PC-3 (cell line): Measurements from ENCODE around the gene CYLD. TPM values are rescaled to one million over a fixed set of nuclear protein-coding genes. Genes with fewer than 3 reads are reported as not detected.

Source experiments
- ATAC-seq: fragments of 200-7000 bp; cut with Tn5 transposase; 2 replicates; pipeline ENCODE4 v1.9.1; 2020; ENCODE audit warnings: mild to moderate bottlenecking, moderate library complexity
- BruUV-seq: library from RNA; stranded (reverse); fragments of 400-500 nt; replicated peaks from 2 replicates; lab custom pipeline; 2021; lab: Mats Ljungman, UMichigan
- CTCF ChIA-PET: fragments of 300-600 bp; sonication (Branson Sonifier 250); formaldehyde crosslinking; loops from one replicate; lab custom pipeline; 2022; ENCODE audit warnings: antibody characterized with exemption; lab: Charles Lee
- POLR2A ChIA-PET: fragments of 300-600 bp; sonication (Branson Sonifier 250); formaldehyde crosslinking; loops from one replicate; lab custom pipeline; 2022; ENCODE audit warnings: antibody characterized with exemption; ENCODE audit not compliant: unreplicated experiment; lab: Charles Lee
- DNase-seq: peaks from one replicate; pipeline ENCODE4 v3.0.0-alpha.2; 2015
- H2AFZ ChIP-seq: fragments of 300-600 bp; sonication (generic); 2 replicates; pipeline ENCODE4 v1.6.0; 2016; ENCODE audit warnings: antibody characterized with exemption, low read length
- H3F3A ChIP-seq: fragments of 300-600 bp; sonication (generic); one replicate; pipeline ENCODE4 v1.6.0; 2017; ENCODE audit warnings: antibody characterized with exemption, low read length, control low read depth, mild to moderate bottlenecking; ENCODE audit not compliant: unreplicated experiment
- H3K27ac ChIP-seq: fragments of 300-600 bp; sonication (generic); 2 replicates; pipeline ENCODE4 v1.5.1; 2016; ENCODE audit warnings: mild to moderate bottlenecking, low read length
- H3K27me3 ChIP-seq: fragments of 300-600 bp; sonication (generic); 2 replicates; pipeline ENCODE4 v1.6.1; 2016; ENCODE audit warnings: low read length, mixed read lengths
- H3K36me3 ChIP-seq: fragments of 300-600 bp; sonication (generic); 2 replicates; pipeline ENCODE4 v1.6.1; 2016; ENCODE audit warnings: low read depth, mixed run types, low read length, mixed read lengths
- H3K4me1 ChIP-seq: fragments of 300-600 bp; sonication (generic); 2 replicates; pipeline ENCODE4 v1.5.1; 2016; ENCODE audit warnings: low read length; ENCODE audit not compliant: insufficient read depth
- H3K4me2 ChIP-seq: fragments of 300-600 bp; sonication (generic); 2 replicates; pipeline ENCODE4 v1.6.0; 2016; ENCODE audit warnings: low read length
- H3K4me3 ChIP-seq: fragments of 300-600 bp; sonication (generic); 2 replicates; pipeline ENCODE4 v1.5.1; 2016; ENCODE audit warnings: mild to moderate bottlenecking, low read length, mixed read lengths
- H3K79me2 ChIP-seq: fragments of 300-600 bp; sonication (generic); 2 replicates; pipeline ENCODE4 v1.6.1; 2017; ENCODE audit warnings: low read length, mixed read lengths
- H3K9ac ChIP-seq: fragments of 300-600 bp; sonication (generic); 2 replicates; pipeline ENCODE4 v1.6.0; 2016; ENCODE audit warnings: mild to moderate bottlenecking, low read length
- H3K9me2 ChIP-seq: fragments of 300-600 bp; sonication (generic); replicated peaks from 2 replicates; pipeline ENCODE4 v1.6.1; 2016; ENCODE audit warnings: mixed run types, low read length, mixed read lengths
- H3K9me3 ChIP-seq: fragments of 300-600 bp; sonication (generic); 2 replicates; pipeline ENCODE4 v1.6.1; 2016; ENCODE audit warnings: low read length, mixed read lengths
- H4K20me1 ChIP-seq: fragments of 300-600 bp; sonication (generic); 2 replicates; pipeline ENCODE4 v1.6.1; 2016; ENCODE audit warnings: low read length, mixed read lengths
- EZH2 ChIP-seq: fragments of 300-600 bp; sonication (generic); IDR thresholded peaks from one replicate; pipeline ENCODE4 v1.6.1; 2017; ENCODE audit warnings: antibody characterized with exemption, mild to moderate bottlenecking, low read length; ENCODE audit not compliant: unreplicated experiment
- EZH2phosphoT487 ChIP-seq: fragments of 300-600 bp; sonication (generic); IDR thresholded peaks from 2 replicates; pipeline ENCODE4 v1.6.1; 2018; ENCODE audit warnings: mild to moderate bottlenecking, antibody characterized with exemption, low read length, borderline replicate concordance
- intact Hi-C: fragments of 100-400 bp; cut with micrococcal nuclease; formaldehyde crosslinking; loops from 2 replicates; pipeline ENCODE4 v1.9.0; 2023
- total RNA-seq: library from RNA; depleted of rRNA; stranded (reverse); fragments of >200 nt; gene quantifications from 2 replicates; pipeline ENCODE4 v1.2.3, GENCODE V29; 2014
- TF ChIP-seq, protein P1 (sequence below): fragments of 300-600 bp; sonication (generic); conservative IDR thresholded peaks from 2 replicates; pipeline ENCODE4 v1.5.1; 2017; ENCODE audit warnings: antibody characterized with exemption, low read depth, mild to moderate bottlenecking, low read length

Gene CYLD
- total RNA-seq, 1 experiment from 2014 or later: 8.6 TPM

DNA sequence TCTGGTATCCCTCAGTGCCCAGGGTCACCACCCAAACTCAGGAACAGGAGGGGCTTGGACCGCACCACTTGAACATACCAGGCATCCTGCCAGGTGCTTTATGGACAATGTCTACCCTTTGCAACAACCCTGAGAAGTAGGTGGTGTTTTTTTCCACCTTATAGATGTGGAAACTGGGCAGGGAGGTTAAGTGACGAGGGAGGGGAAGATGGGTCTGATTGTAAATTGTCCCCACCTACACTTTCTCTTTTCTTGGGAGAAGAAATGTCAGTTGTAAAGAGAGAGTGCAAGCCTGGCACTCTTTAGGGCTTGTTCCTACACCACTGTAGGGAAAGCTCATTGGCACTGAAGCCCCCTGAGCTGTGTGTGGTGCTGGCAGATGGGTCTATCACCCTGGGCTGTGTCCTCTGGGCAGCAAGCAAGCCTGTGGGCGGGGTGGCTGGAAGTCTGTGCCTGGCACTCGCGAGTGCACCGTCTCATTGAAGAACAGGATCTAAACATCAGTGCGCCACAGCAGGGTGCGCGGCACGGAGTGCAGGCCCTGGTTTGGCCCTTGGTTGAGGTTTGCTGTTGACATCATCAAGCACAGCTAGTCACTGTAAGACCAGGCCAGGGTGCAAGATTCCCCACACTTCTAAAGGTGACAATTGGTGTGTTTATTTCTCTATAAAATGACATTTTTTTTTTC, 33.4 kb upstream of the CYLD start:
- Histone ChIP-seq H3K4me1 (no peaks in the 10 kb centered on the region), H3K9me2 (no peaks in the 10 kb centered on the region), H3K9ac (no peak overlapping the region), H3K79me2 (no peaks in the 10 kb centered on the region), H3F3A (no peaks in the 10 kb centered on the region), H4K20me1 (no peaks in the 10 kb centered on the region), H2AFZ (no peak overlapping the region), H3K9me3 (0 out of 2 replicates have a peak, but pooled peaks cover 3% of the 10 kb centered on the region), H3K27me3 (no peaks in the 10 kb centered on the region), H3K27ac (no peak overlapping the region), H3K4me2 (no peak overlapping the region), H3K4me3 (no peak overlapping the region), H3K36me3 (no peaks in the 10 kb centered on the region)
- ChIA-PET POLR2A (no interaction called here), CTCF (no interaction called here)
- TF ChIP-seq, protein P1, sequence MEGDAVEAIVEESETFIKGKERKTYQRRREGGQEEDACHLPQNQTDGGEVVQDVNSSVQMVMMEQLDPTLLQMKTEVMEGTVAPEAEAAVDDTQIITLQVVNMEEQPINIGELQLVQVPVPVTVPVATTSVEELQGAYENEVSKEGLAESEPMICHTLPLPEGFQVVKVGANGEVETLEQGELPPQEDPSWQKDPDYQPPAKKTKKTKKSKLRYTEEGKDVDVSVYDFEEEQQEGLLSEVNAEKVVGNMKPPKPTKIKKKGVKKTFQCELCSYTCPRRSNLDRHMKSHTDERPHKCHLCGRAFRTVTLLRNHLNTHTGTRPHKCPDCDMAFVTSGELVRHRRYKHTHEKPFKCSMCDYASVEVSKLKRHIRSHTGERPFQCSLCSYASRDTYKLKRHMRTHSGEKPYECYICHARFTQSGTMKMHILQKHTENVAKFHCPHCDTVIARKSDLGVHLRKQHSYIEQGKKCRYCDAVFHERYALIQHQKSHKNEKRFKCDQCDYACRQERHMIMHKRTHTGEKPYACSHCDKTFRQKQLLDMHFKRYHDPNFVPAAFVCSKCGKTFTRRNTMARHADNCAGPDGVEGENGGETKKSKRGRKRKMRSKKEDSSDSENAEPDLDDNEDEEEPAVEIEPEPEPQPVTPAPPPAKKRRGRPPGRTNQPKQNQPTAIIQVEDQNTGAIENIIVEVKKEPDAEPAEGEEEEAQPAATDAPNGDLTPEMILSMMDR: no peak
- TF ChIP-seq EZH2phosphoT487 (no peak), EZH2 (no peak)
- intact Hi-C loops: no loop called here
- ATAC-seq (no peak), DNase-seq (no peak)
- no TSS peak for BruUV-seq

DNA sequence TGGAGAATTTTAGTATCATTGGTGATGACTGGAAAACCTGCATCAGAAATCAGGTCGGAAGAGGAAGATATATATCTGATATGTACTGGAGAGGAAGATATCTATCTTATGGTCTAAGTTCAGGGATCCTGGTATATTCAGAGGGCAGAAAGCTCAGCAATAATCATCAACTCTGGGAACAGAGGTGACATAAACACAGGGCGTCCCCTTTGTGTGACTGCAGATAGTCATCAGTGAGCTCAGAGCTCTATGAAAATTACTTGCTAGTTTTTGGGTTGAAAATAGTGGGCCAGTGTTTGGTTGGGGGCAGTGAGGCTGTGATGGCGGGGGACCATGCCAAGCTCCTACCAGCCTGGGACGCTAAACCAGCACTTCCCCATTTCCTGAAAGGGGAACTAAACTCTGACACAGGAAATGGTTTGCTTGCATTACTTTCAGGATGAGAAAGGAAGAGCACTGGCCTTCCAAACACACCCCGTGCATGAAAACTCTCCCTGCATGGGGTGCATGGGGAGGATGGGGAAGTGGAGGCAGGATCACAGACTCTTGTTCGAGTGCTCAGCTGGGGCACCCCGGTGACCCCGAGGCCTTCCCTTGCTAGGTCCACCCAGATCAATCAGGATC, 32.7 kb upstream of the CYLD start:
- ChIA-PET POLR2A (no interaction called here), CTCF (no interaction called here)
- no TSS peak for BruUV-seq

More for the DNA sequence above, 32.7 kb upstream of the CYLD start:
- Histone ChIP-seq H3K4me1 (no peaks in the 10 kb centered on the region), H3F3A (no peaks in the 10 kb centered on the region), H3K4me2 (no peak overlapping the region), H3K9me2 (no peaks in the 10 kb centered on the region), H3K27ac (no peak overlapping the region), H3K9me3 (0 out of 2 replicates have a peak, but pooled peaks cover under 1% of the 10 kb centered on the region), H2AFZ (no peak overlapping the region), H3K27me3 (no peaks in the 10 kb centered on the region), H4K20me1 (no peaks in the 10 kb centered on the region), H3K79me2 (no peaks in the 10 kb centered on the region), H3K9ac (no peak overlapping the region), H3K4me3 (no peak overlapping the region), H3K36me3 (no peaks in the 10 kb centered on the region)
- no peak for DNase-seq
- ATAC-seq: no peak
- intact Hi-C loops: no loop called here
- TF ChIP-seq EZH2phosphoT487 (no peak), EZH2 (no peak)
- TF ChIP-seq, protein P1: no peak
